Occipital lobe (tissue), 2 donors: ENCODE measurements around the gene ZNF91. TPM values are rescaled to one million over a fixed set of nuclear protein-coding genes. Genes with fewer than 3 reads are reported as not detected.
"Not testable (repeated sequence)": the region's sequence is repeated elsewhere in the genome, so short reads cannot be mapped to it uniquely, and the experiment has no call there.

Experiments
- DNase-seq: peaks from one replicate; lab custom pipeline; 2025; lab: John Stamatoyannopoulos, UW
- total RNA-seq: library from RNA; depleted of rRNA; stranded (reverse); fragments of >200 nt; gene quantifications from one replicate; pipeline ENCODE4 v1.2.3, GENCODE V29; 2014

ZNF91 gene
- total RNA-seq, 1 donor from 2014 or later, result 889 TPM

DNA sequence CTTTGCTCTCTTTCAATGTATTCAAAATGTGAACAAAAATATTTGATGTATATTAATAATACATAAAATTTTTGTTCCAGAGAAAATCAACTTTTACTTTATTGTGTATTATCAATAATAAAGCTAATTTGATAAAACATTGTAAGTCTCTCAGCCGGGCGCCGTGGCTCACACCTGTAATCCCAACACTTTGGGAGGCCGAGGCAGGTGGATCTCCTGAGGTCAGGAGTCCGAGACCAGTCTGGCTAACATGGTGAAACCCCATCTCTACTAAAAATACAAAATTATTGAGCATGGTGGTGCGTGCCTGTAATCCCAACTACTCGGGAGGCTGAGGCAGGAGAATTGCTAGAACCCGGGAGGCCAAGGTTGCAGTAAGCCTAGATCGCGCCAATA is 449 bp upstream of the ZNF91 start:
- not testable (repeated sequence) for DNase-seq

DNA sequence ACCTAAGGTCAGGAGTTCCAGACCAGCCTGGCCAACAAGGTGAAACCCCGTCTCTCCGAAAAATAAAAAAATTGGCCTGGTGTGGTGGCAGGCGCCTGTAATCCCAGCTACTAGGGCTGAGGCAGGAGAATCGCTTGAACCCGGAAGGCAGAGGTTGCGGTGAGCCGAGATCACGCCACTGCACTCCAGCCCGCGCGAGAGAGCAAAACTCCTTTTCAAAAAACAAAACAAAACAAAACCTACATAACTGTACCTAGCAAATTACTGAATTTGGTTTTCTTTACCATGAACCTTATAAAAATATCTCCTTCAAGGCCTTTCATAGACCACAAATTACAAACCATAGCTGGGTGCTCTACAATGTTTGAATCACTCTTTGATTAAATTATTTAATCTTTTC is 760 bp downstream of the ZNF91 start:
- no peak for DNase-seq

DNA sequence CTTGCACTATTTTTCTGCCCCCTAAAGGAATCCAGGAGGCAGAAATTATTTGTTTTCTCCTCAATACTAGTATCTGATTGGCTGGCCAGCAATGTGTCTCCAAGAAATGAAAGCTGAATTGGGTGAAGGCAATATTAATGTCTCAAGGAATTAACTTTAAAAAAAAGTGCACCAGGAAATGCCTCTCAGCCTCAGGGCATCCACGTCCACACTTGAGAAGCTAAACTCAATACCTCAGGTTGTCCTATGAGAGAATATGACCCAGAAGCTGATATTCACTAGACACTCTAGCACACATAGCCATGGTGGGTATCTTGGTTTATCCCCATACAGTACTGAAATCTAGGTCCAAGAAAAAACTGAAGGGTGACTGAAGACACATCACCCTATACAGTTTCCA is 2.1 kb downstream of the ZNF91 start:
- no peak for DNase-seq

DNA sequence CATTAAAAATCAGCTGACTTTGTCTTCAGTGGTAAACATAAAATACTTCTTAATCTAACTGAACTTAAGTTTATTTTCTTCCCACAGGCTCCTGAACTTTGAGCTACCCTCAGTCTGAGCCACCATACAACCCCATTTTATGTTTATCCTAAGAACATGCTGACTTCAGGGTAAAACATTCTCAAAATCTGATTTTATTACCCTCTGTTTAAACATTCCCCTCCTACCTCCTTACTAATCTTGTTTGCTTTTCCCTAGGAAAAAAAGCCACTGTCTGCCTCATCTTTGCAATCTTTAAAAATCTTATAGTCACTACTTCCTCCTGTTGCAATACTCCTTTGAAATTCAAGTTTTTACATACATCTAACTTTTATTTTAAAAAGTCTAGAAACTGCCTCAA is 4.0 kb downstream of the ZNF91 start:
- no peak for DNase-seq

DNA sequence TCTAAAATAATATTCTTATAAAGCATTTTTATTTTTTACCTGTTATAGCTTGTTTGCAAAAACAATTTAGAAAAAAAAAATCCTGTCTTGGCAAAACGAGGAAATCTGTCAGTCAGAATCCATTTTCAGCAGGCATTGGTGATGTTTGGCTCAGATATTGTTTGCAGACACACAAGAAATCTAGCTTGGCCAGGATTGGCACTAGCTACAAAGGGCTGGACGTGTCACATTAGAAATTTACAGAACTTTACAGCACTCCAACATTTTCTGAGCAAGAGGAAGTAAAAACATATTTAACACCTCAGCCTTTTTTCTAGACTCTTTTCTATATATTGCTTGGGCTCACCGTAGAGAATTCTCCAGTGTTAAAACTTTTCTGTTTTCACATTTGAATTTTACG is 9.9 kb downstream of the ZNF91 start:
- DNase-seq, result no peak

DNA sequence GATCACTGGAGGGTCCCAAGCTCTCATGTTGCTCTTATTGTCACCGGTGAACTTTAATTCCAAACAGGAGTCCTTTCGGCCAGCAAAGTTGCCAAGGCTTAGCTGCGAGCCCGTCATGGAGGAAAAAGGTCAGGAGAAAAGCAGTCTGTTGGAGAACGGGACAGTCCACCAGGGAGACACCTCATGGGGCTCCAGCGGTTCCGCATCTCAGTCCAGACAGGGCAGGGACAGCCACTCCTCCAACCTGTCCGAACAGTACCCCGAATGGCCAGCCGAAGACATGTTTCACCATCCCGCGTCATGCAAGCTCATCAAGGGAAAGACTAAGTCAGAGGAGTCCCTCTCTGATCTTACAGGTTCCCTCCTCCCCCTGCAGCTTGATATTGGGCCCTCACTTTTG is 10.4 kb downstream of the ZNF91 start:
- DNase-seq, result no peak

DNA sequence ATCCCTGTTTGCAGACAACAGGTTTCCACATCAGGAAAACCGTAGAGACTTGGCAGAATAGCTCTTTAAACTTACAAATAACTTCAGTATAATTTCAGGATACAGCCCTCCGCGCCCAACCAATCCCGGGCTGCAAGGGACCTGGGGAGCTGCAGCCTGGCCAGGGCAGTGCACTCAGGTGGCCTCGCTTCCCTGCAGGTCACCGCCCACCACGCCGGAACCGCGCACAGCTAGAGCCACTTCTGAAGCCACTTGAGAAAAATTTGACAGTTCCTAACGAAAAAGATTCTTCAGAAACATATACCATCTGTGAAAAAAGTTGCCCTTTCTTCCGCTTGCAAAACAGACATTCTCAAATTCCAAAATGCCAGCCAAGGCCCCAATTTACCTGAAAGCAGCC is 11.1 kb downstream of the ZNF91 start:
- DNase-seq, result no peak

DNA sequence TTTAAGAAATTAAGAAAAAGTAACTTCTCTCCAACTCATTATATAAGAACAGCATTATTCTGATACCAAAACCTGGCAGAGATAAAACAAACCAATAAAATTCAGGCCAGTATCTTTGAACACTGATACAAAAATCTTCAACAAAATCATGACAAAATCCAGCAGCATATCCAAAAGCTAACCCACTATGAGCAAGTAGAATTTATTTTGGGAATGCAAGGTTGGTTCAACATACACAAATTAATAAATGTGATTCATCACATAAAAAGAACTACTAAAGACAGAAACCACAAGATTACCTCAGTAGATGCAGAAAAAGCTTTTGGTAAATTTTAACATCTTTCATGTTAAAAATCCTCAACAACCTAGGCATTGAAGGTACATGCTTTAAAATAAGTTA is 12.3 kb downstream of the ZNF91 start:
- DNase-seq, result no peak

DNA sequence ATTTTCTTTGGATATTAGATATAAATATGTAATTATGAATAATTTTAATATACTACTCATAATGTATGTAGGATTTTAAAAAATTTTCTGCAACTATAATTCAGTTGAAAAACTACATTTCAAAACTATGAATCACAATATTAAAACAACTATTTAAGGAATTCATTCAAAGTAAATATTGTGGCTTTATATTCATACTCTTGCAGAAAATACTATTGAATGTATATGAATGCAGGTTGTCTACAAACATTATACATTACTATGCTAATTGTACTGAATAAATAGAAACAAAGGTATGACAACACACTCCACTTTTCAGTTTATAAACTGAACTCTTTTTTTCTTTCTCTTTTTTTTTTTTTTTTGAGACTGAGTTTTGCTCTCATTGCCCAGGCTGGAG is 14.2 kb downstream of the ZNF91 start:
- DNase-seq, result no peak

DNA sequence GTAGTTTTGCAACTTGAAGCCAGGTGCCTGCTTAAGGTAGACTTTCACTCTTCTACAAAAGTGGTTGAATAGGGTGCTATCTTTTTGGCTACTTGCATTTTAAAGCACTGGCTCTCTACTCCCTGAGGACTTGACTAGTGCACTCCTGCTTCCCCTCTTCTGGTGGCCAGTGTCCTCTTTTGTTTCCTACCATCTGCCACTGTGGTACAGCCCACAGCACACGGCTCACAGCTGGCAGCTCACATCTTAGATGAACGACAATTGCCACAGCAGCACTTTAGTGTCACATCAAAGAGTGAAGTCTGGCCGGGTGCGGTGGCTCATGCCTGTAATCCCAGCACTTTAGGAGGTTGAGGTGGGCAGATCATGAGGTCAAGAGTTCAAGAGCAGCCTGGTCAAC is 15.6 kb downstream of the ZNF91 start:
- DNase-seq, result not testable (repeated sequence)

DNA sequence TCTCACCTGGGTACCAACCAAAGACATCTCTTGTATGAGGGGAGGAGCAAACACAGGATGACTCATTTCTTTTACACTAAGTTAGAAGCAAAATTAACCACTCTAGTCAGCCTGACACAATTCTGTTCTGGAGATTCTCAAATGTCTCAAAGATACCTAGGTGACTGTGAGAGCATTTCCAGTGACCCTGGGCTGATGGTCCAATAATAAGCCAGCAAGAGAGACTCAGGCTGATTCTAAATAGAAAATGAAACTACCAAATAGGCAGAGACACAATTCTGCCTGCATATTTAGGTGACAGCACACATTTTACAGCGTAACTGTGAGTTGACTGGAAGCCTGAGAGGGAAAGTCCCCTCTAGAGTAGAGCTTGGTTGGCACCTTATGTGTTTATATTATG is 16.3 kb downstream of the ZNF91 start:
- DNase-seq, result no peak

DNA sequence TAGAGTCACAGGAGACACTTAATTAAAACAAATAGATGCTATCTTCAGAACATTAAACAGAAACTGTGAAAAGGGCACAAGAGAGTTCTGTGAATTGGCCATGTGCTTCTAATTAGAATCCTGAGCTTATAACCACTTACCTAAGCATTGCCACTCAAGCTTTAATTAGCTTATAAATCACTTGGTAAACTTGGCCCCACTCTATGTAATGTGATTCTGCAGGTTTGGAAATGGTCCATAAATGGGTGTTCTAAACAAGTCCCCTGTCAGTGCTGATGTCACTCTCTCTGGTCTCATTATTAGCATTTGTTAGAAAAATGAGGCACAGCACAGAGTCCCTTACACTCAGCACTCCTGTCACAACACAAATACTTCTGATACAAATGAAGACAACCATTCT is 18.0 kb downstream of the ZNF91 start:
- DNase-seq, result no peak

DNA sequence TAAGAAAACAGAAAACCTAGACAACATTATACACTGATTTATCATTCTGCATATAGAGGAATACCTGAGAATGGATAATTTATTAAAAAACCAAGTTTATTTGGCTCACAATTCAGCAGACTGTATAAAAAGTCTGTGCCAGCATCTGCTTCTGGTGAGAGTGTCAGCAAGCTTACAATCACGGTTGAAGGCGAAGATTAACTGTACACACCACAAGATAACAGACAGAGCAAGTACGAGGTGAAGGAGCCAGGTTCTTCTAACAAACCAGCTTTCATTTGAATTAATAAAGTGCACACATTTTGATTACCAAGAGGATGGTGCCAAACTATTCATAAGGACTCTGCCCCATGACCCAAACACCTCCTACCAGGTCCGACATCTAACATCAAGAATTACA is 28.8 kb downstream of the ZNF91 start:
- no peak for DNase-seq

DNA sequence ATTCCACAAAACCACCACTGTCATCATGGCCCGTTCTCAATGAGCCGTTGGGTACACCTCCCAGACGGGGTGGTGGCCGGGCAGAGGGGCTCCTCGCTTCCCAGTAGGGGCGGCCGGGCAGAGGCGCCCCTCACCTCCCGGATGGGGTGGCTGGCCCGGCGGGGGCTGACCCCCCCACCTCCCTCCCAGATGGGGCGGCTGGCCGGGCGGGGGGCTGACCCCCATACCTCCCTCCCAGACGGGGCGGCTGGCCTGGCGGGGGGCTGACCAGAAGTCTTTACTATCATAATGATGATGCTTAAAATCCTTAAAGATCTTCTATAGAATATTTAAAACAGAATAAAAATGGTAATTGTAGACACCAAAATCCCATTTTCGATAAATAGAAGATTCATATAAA is 29.2 kb downstream of the ZNF91 start:
- DNase-seq, result not testable (repeated sequence)

DNA sequence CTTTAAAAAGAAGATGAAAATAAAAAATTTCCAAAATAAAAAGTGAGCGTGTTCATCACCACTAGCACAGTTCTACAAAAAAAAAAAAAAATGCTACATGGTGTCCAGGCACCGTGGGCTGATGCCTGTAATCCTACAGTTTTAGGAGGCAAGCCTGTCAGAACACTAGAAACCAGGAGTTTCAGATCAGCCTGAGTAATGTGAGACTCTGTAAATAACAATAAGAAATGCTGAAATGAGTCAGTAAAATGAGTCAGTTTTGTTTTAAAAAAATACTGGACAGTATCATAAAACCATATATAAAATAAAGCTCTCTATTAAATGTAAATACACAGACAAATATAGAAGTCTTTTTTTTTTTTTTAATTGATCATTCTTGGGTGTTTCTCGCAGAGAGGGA is 30.0 kb downstream of the ZNF91 start:
- no peak for DNase-seq

DNA sequence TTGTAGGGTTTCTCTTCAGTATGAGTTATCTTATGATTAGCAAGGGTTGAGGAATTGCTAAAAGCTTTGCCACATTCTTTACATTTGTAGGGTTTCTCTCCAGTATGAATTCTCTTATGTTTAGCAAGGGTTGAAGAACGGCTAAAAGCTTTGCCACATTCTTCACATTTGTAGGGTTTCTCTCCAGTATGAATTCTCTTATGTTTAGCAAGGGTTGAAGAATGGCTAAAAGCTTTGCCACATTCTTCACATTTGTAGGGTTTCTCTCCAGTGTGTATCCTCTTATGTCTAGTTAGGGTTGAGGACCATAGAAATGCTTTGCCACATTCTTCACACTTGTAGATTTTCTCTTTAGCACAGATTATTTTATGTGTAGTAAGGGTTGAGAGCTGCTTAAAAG is 33.4 kb downstream of the ZNF91 start:
- DNase-seq, result not testable (repeated sequence)

DNA sequence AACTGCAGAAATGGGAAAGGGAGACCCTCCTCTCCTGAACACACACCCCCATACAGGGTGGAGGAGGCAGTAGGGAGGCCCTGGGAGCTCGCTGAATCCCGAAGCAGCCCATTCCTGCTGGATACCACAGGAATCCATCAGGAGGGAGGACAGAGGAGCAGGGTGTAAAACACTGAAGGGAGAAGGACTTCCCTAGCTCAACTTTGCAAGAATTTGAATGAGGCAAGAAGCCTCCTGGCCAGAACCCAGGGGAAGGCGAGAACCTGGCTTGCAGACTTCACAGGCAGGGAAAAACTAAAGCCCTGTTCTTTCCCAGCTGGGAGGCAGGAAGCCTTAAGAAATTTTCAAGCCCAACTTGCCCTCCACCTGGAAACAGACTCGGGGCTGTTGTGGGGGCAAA is 43.5 kb downstream of the ZNF91 start:
- no peak for DNase-seq

DNA sequence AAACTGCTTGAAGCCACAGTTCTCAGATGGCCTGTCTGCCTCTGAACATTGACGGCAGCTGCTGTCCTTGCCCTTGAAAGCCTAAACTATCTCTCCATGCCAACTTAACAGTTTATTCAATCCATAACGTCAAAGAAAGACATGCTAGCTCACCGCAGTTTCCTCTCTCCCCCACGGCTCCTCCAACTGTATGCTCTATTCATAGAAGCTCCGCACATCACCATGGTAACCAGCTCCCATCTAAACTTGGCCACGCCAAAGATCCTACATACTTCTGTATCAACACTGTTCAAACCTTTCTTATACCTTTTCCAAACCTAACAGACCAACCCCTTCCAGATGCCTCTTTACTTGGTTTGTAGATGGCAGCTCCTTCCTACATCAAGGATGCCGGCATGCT is 48.6 kb downstream of the ZNF91 start:
- no peak for DNase-seq

DNA sequence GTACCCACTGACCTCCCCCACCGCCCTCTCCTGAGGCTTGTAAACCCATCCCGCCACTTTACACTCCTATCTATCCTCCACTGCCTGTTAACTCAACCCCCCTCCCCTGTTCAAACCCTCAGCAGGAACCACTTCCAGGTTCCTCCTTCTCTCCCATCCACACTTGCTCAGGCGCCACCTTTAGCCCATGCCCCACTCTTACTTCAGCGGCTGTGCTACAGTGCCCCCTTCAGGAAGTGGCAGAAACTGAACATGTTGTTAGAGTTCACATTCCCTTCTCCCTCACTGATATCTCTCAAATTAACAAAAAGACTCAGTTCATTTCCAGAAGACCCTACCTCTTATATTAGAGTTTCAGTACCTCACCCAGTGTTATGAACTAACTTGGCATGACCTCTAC is 49.4 kb downstream of the ZNF91 start:
- DNase-seq, result no peak

DNA sequence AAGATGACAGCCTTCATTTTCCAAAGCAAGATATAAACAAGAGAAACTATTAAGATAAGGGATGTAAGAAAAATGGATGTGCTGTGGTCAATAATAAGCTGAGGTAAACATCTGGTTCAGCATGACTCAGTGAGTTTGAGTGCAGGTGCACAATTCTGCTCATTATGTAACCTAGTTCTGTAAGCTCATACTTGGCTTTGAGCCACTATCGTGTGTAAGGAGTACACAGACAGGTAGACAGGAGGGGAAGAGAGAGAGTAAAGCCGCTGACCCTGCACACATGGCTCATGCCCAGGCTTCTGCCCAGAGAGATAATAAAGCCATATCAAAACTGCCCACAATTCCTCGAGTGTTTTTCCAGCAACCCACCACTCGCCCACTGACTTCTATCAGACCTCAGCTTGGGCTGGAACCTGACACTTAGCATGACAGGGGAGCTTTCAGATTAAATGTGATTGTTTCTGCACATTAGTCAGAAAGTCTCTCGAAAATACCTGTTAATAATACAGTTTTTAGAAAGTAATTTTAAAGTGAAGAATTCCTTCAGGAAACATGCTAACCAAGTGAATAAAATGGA is 51.7 kb downstream of the ZNF91 start:
- no peak for DNase-seq

DNA sequence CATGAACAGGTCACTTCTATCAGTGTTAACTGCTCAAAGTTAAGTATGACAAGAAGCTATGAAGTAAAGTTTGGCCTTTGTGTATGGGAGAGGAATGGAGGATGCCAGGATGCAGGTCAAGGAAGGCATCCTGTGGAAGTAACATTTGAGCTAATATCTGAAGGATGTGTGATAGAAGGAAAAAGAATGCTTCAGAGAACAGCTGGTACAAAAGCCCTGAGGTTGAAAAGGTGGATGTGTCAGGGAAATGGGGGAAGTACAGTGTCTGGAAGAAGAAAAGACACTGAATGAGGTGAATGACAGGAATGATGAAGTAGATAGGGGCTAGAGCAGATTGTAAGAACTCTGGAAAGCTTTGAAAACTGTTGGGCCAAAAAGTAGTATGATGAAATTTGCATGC is 67.1 kb downstream of the ZNF91 start:
- DNase-seq, result no peak

DNA sequence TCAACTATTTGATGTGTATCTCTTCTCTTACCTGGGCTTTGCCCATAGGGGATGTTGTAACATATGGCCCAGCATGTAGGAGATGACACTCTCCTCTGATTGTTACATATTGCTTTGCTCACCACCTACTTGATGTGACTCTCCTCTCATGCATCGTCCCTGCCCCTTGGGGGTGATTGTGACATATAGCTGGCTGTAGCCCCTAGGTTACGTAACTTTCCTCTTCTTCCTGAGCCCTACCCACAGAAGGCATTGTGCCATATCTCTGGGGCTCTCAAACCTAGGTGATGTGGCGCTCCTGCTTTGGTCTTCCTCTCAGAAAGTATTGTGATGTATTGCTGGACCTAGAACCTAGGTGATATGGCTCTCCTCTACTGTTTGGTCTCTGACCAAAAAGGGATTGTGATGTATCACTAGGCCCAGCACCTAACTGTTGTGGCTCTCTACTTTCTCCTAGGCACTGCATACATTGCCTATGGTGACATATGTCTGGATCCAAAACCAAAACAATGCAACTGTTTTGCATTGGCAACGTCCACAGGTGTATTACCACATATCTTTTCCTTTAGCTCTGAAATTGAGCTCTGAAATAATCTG is 73.2 kb downstream of the ZNF91 start:
- DNase-seq, result no peak

DNA sequence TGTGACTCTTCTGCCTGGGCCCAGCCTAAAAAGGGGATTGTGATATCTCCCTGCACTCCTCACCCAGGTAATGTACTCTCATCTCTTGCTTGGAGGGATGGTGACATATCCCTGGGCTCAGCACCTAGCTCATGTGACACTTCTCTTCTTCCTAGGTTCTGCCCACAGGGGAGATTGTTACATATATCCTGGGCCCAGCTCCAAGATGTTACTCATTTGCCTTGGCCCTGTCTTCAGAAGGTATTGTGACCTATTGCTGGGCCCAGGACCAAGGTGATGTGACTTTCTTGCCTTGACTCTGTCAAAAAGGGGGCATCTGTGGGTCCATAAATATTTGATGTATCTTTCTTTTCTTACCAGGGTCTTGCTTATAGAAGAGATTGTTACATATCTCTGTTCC is 73.9 kb downstream of the ZNF91 start:
- DNase-seq, result not testable (repeated sequence)

DNA sequence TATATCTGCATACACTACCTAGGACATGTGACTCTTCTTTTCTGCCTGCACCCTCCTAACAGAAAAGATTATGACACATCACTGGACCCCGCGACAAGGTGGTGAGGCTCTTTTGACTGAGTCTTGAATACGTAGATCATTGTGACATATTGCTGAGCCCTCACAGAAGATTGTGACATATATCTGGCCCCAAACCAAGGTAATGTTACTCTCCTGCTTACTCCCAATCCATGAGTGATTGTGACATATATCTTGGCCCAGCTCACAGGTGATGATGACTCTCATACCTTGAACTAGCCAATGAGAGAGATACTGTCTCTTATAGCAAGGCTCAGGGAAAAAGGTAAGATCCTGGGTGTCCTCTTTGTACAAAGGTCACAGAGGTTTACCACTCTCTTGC is 75.7 kb downstream of the ZNF91 start:
- not testable (repeated sequence) for DNase-seq
